ENCODE measurements around the gene PCP4L1.

GRCh38 chr1:161265305-161265704, 6.8 kb downstream of the PCP4L1 start:
- TF ChIP-seq POLR2AphosphoS5 (IDR thresholded peaks at IDR 0.05) (no peak), POLR2A (IDR thresholded peaks at IDR 0.05) (no peak)
